Loucy (cell line): ENCODE data around the gene DENND6A.
A peak's percentile ranks its signal among the peaks of the same experiment; 100 is the strongest.

Experiments used
- H2AFZ ChIP-seq: fragments of 200-600 bp; sonication (generic); 2 replicates; pipeline ENCODE4 v1.6.0; 2016; ENCODE audit warnings: antibody characterized with exemption, mild to moderate bottlenecking, low read length, moderate library complexity
- H3F3A ChIP-seq: fragments of 200-600 bp; 2 replicates; pipeline ENCODE4 v1.6.0; 2016; ENCODE audit warnings: antibody characterized with exemption, low read depth, mild to moderate bottlenecking
- H3K27me3 ChIP-seq: fragments of 200-600 bp; sonication (generic); 2 replicates; pipeline ENCODE4 v1.6.1; 2014; ENCODE audit warnings: low read length, mild to moderate bottlenecking; ENCODE audit not compliant: insufficient read depth, poor library complexity, severe bottlenecking
- H3K36me3 ChIP-seq: fragments of 200-600 bp; sonication (generic); 2 replicates; pipeline ENCODE4 v1.6.1; 2016; ENCODE audit warnings: low read length; ENCODE audit not compliant: insufficient read depth
- H3K4me1 ChIP-seq: fragments of 200-600 bp; sonication (generic); 2 replicates; pipeline ENCODE4 v1.5.1; 2014; ENCODE audit warnings: low read length, mild to moderate bottlenecking; ENCODE audit not compliant: insufficient read depth, poor library complexity, severe bottlenecking
- H3K4me2 ChIP-seq: fragments of 200-600 bp; sonication (generic); 2 replicates; pipeline ENCODE4 v1.6.0; 2014; ENCODE audit warnings: antibody characterized with exemption, low read length, low read depth, mild to moderate bottlenecking; ENCODE audit not compliant: poor library complexity, severe bottlenecking
- H3K4me3 ChIP-seq: fragments of 200-600 bp; sonication (generic); 2 replicates; pipeline ENCODE4 v1.5.1; 2014; ENCODE audit warnings: low read length, mild to moderate bottlenecking, mixed read lengths; ENCODE audit not compliant: poor library complexity, severe bottlenecking
- H3K79me2 ChIP-seq: fragments of 200-600 bp; sonication (generic); 2 replicates; pipeline ENCODE4 v1.6.1; 2014; ENCODE audit warnings: low read length; ENCODE audit not compliant: insufficient read depth
- H3K9ac ChIP-seq: fragments of 200-600 bp; sonication (generic); 2 replicates; pipeline ENCODE4 v1.6.0; 2014; ENCODE audit warnings: mild to moderate bottlenecking, low read depth, low read length, moderate library complexity; ENCODE audit not compliant: poor library complexity, severe bottlenecking
- H3K9me2 ChIP-seq: fragments of 200-600 bp; sonication (generic); replicated peaks from 2 replicates; pipeline ENCODE4 v1.6.1; 2016; ENCODE audit warnings: low read depth, low read length, mixed read lengths
- H3K9me3 ChIP-seq: fragments of 200-600 bp; sonication (generic); 2 replicates; pipeline ENCODE4 v1.6.1; 2014; ENCODE audit warnings: mild to moderate bottlenecking, antibody characterized with exemption, low read length, low read depth; ENCODE audit not compliant: insufficient read depth
- H4K20me1 ChIP-seq: fragments of 200-600 bp; sonication (generic); 2 replicates; pipeline ENCODE4 v1.6.0; 2014; ENCODE audit warnings: antibody characterized with exemption, low read length, mild to moderate bottlenecking; ENCODE audit not compliant: insufficient read depth, poor library complexity, severe bottlenecking
- CTCF ChIP-seq: fragments of 200-600 bp; sonication (generic); conservative IDR thresholded peaks from 2 replicates; pipeline ENCODE4 v1.5.1; 2014; ENCODE audit warnings: mild to moderate bottlenecking, antibody characterized with exemption, low read length
- EZH2phosphoT487 ChIP-seq: fragments of 200-600 bp; IDR thresholded peaks from 2 replicates; pipeline ENCODE4 v1.6.1; 2018; ENCODE audit warnings: antibody characterized with exemption, mild to moderate bottlenecking, moderate library complexity, borderline replicate concordance

The DENND6A gene

GRCh38 chr3:57582474-57583168 lies 110.3 kb downstream of the DENND6A start:
- no peak overlapping the region for H3K9ac ChIP-seq
- no peaks in the 10 kb centered on the region for H3K27me3 ChIP-seq
- H3K9me2 ChIP-seq: no peaks in the 10 kb centered on the region
- H3K36me3 ChIP-seq: peaks cover 49% of the 10 kb centered on the region
- peak; percentile 60 for TF ChIP-seq CTCF
- no peak for TF ChIP-seq EZH2phosphoT487
- H3K9me3 ChIP-seq: no peaks in the 10 kb centered on the region
- peaks cover 6% of the 10 kb centered on the region for H3K4me1 ChIP-seq
- no peak overlapping the region for H3K4me3 ChIP-seq
- H3F3A ChIP-seq: no peaks in the 10 kb centered on the region; the same call in 1 of the 2 replicates
- no peak overlapping the region for H2AFZ ChIP-seq
- peaks cover 95% of the 10 kb centered on the region for H3K79me2 ChIP-seq
- peaks cover 30% of the 10 kb centered on the region for H4K20me1 ChIP-seq
- H3K4me2 ChIP-seq: no peak overlapping the region

GRCh38 chr3:57577801-57578200 lies 115.1 kb downstream of the DENND6A start:
- peaks cover 71% of the 10 kb centered on the region for H3K79me2 ChIP-seq
- peaks cover 16% of the 10 kb centered on the region for H4K20me1 ChIP-seq
- H3K4me2 ChIP-seq: peak overlapping the region; percentile 67
- H3K4me3 ChIP-seq: peak overlapping the region; percentile 34
- no peaks in the 10 kb centered on the region; the same call in 1 of the 2 replicates for H3F3A ChIP-seq
- H3K36me3 ChIP-seq: peaks cover 76% of the 10 kb centered on the region
- H3K9ac ChIP-seq: peak overlapping the region; percentile 36
- TF ChIP-seq CTCF: no peak
- no peak for TF ChIP-seq EZH2phosphoT487
- H3K4me1 ChIP-seq: peaks cover 18% of the 10 kb centered on the region
- H3K9me2 ChIP-seq: no peaks in the 10 kb centered on the region
- no peaks in the 10 kb centered on the region for H3K9me3 ChIP-seq
- no peaks in the 10 kb centered on the region for H3K27me3 ChIP-seq
- no peak overlapping the region for H2AFZ ChIP-seq

- peaks cover 20% of the 10 kb centered on the region for H4K20me1 ChIP-seq
- H3K36me3 ChIP-seq: peaks cover 82% of the 10 kb centered on the region
- no peak overlapping the region for H2AFZ ChIP-seq
- H3K9ac ChIP-seq: no peak overlapping the region
- H3F3A ChIP-seq: no peaks in the 10 kb centered on the region; the same call in 1 of the 2 replicates
- H3K4me3 ChIP-seq: no peak overlapping the region
- H3K27me3 ChIP-seq: no peaks in the 10 kb centered on the region
- no peak for TF ChIP-seq CTCF
- no peak for TF ChIP-seq EZH2phosphoT487
- H3K79me2 ChIP-seq: peaks cover 54% of the 10 kb centered on the region
- H3K9me3 ChIP-seq: no peaks in the 10 kb centered on the region
- peaks cover 18% of the 10 kb centered on the region for H3K4me1 ChIP-seq
- peak overlapping the region; percentile 67 for H3K4me2 ChIP-seq
- H3K9me2 ChIP-seq: no peaks in the 10 kb centered on the region
Observed at GRCh38 chr3:57575966-57576626, 116.8 kb downstream of the DENND6A start.
